HG03439 (cell line): Measurements from ENCODE around the gene PLCD4.

Source experiments
- ATAC-seq: cut with Tn5 transposase; IDR thresholded peaks from one replicate; pipeline ENCODE4 v1.9.1; 2021; ENCODE audit warnings: mild to moderate bottlenecking, moderate library complexity; ENCODE audit not compliant: unreplicated experiment

Gene PLCD4

DNA sequence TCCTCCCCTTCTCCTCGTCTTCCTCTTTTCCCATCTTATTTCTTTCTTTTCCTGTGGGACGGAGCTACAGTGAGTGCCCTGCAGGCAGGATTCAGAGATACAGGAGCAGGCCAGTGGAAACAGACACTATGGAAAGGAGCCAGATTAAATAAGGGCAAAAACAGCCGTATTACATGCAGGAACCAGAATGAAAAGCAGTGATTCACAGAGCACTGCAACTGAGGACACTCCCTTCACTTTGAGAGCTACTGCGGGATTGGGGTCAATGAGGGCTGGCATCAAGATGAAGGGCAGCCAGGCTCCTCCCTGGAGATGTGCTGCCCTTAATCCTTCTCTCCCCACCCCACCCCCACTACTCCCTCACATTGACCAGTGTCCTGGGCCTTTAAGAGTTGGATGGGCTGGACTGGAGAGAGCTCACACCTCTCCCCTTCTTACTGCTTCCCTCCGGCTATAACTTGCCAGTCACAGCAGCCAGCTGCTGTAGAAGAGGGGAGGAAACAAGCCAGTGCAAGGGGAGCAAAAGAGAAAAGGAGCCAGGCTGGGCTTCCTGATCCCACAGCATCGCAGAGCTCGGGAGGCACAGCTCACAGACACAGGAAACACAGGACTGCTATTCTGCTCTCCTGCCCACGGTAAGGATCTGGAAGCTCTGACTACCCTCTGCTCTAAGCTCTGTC, at the start of gene PLCD4:
Gene PLCD4, plus strand, starts transcription at position 464 of the 680 bp plus-strand sequence. CDS start 7,841 bp downstream, outside the sequence.
- no peak for ATAC-seq

DNA sequence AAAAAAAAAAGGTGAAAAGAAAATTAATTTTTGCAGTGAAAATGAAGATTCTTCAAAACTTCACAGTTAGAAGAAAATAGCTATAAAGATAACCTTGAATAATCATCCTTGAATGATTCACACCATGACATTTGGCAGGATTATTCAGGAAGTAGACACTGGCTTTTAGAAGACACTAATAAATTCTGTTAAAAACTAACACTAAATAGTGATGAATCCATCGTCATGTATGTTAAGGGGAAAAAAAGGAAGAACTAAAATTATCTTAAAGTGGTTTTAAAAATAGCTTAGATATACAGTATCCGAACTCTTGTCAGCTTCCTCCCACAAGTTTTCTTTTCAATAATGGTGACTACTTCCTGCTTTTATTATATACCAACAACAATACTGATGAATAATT, 49.8 kb upstream of the PLCD4 start:
- ATAC-seq = no peak

- no peak for ATAC-seq
Observed at GRCh38 chr2:218558986-218559385, 48.7 kb upstream of the PLCD4 start.

- ATAC-seq = no peak
Observed at GRCh38 chr2:218564056-218564455, 43.6 kb upstream of the PLCD4 start.

DNA sequence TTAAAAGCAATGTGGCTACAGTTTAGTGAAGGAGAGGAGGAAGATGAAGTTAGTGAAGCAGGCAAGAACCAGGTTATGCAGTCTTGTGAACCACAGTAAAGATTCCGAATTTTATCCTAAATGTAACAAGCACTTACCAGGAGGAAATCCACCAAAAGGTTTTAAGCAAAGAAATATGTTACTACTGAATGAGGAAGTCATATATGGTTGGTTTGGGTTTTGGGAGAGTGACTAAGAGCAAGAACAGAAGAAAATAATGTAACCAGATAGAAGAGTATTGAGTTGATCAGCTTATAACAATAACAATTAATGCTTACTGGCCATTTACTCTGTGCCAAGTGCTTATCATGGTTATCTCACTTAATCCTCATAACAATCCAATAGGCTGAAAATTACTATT, 41.4 kb upstream of the PLCD4 start:
- no peak for ATAC-seq

DNA sequence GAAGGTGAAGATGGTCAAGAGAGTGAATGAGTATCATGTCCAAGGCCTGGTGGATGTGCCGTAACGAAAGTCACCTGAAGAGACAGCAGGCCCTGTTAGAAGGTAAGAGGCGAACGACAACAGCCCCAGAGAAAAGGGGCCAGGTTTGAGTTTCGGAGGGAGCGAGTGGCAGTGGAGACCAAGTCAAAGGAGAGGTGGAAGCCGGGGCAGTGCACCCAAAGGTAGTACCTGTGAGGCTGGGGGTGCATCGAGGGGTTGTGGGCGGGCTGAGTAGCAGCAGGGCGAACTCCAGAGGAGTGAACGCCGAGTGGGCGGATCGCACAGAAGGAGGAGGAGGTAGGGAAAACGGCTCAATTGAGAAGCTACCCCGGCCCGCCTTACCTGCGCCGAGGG, 39.9 kb upstream of the PLCD4 start:
- peak; percentile 33 for ATAC-seq

GRCh38 chr2:218568190-218569037, 39.3 kb upstream of the PLCD4 start, which contains the start of the genes CNOT9 and USP37:
Gene CNOT9, plus strand, starts transcription at chr2:218568839. Its CDS starts 116 bp downstream, at chr2:218568955.
Gene USP37, minus strand, starts transcription at chr2:218568351. Its CDS starts 9,698 bp downstream, at chr2:218558653.
- ATAC-seq = peak; percentile 85

DNA sequence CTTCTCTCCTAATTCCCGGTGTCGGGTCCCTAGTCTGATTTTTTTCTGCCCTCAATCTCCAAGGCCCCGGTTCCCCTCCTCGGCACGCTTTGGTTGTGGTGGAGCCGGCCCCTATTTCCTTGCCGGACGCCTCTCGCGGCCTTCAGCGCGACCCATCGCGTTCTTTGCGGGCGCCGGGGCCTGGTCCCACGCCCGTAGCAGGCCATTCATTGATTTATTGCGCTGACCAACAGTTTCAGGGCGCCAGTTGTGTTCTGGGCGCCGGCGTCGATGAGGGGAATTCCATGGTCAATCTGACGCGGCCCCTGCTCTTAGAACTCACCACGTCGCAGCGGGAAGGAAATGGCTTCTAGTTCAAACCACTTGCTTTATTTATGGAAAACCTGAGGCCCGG, 38.7 kb upstream of the PLCD4 start:
- peak; percentile 34 for ATAC-seq

DNA sequence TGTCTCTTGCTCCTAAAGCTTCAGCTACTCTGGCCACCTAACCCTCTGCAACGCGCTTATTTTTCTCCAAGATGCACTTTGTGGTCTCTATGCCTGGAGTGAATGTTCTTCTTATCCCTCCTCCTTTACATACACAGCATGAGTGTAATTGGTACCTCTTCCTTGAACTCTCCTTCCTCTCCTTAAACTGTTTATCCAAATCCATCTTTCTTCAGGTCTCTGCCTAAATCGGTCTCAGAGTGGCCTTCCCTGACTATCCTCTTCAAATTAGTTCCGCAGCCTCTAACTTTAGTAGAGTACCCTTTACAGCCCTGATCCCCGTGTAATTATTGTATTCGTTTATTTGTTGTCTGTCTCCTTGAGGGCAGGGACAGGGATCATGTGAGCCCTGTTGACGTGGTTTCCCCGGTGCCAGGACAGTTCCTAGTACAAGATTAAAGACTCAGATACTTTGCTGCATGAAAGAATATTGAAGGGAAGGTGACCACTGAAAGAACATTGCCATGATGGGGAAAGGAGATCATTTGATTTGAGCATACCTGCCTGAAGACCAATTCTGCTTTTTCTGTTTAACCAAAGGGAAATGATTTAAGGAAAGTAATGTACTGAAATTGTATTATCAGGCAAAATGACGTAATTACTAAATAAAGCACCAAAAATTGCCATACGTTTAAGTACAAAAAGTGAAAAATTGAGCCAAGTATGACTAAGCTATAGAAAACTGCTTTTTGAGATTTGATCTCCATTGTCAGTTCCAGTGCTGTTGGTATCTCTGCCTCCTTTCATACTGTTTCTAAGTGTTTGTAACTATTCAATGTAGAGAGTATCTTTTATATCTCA, 37.8 kb upstream of the PLCD4 start:
- no peak for ATAC-seq

- ATAC-seq = no peak
Observed at GRCh38 chr2:218570850-218571249, 36.8 kb upstream of the PLCD4 start.

DNA sequence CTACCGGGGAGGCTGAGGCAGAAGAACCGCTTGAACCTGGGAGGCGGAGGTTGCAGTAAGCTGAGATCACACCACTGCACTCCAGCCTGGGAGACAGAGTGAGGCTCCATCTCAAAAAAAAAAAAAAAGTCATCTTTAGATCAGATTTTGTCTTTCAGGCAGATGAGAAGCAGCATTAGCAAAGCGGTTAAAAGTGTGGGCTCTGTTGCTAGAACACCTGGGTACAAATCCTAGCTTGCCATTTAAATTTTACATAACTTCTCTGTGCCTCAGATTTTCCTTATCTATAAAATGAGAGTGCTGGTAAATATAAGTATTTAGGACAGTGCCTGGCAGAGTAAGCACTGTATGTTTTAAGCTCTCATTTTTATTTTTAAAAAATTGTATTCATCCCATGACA, 30.8 kb upstream of the PLCD4 start:
- ATAC-seq = no peak

DNA sequence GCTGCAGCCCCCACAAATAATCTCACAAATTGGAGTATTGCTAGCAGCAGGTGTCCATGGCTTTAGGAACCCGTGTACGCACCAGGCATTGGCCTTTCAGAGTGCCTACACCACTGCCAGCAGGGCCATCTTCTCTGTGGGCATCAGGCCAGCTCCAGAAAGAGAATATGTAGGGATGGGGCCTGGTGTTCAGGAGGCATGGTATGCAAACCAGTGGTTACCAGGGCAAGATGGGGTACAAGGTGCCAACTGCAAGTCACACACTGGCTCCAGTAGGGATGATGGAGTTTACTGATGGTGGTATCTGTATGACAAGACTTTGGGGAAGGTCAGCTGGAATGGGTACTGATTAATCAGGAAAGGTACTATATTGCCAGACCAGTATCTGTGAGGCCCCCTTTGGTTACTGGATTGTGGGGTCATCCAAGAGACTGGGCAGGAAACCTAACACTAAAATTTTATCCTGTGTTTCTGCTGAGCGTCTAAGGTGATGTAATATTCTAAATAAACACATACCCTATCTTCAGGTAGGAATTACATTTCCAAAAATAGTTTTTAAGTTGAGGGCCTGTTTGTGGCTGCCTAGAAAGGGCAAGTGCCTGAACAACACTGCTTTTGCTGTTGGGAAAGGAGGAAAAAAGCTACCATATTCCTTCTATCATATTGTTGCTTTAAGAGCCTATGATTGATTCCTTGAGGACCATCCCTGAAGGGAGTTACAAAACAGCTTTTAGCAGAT, 30.0 kb upstream of the PLCD4 start:
- no peak for ATAC-seq

DNA sequence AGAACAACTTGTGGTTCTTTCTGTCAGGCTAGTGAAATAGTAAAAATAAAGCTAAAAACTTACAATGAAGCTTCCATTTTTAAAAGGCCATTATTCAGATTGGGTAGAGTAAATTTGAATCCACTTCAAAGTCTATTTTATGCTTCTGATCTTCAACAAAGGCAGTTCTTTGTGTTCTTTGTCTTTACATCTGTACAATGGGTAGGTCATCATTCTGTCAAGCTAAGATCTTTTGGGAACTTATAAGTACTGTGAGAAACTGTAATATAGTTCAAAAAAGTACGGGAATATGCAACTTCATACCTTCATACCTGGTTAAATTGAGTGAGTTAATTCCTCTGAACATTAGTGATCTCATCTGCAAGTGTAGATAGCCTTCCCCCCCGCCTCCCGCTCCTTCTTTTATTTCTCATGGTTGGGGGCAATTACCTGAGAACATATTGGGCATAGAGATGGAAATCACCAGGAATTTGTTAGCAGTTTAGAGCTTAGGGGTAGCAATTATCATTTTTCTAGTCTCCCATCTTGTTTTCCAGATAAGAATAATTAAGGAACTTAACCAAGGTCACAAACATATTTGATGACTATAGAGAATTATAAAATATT, 29.3 kb upstream of the PLCD4 start:
- ATAC-seq = no peak

DNA sequence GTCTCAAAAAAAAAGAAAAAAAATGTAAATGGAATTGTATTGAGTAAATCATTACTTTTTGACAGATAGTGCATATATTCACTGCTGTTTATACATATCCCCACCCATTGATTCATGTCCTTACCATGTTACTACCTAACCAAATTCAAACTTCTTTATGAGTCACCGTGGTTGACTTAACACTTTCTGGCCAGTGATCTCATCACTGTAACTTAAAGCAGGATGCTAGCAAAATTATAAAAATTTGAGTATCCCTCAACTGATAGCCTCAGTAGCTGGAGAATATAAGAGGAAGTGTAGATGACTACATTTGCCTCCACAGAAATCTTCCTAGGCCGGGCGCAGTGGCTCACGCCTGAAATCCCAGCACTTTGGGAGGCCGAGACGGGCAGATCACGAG, 25.6 kb upstream of the PLCD4 start:
- ATAC-seq = peak; percentile 68

- no peak for ATAC-seq
Observed at GRCh38 chr2:218583983-218584850, 23.5 kb upstream of the PLCD4 start.

- ATAC-seq = no peak
Observed at GRCh38 chr2:218585541-218585940, 22.2 kb upstream of the PLCD4 start.

GRCh38 chr2:218605432-218605831, 2.3 kb upstream of the PLCD4 start:
- ATAC-seq = no peak

- no peak for ATAC-seq
Observed at GRCh38 chr2:218615868-218616315, 8.2 kb downstream of the PLCD4 start.
